Activated T-cell treated with anti-CD3 and anti-CD28 coated beads for 24 hours (primary cell): ENCODE results near the gene ACTR6.
"Not testable (repeated sequence)": the region's sequence is repeated elsewhere in the genome, so short reads cannot be mapped to it uniquely, and the experiment has no call there.

Experiments
- DNase-seq: peaks from one replicate; pipeline ENCODE4 v3.0.0-alpha.2; 2020; ENCODE audit warnings: low read depth

The ACTR6 gene

GRCh38 chr12:100185361-100185894 lies 15.2 kb upstream of the ACTR6 start:
- DNase-seq, result no peak

GRCh38 chr12:100186071-100186470 lies 14.5 kb upstream of the ACTR6 start:
- no peak for DNase-seq

DNA sequence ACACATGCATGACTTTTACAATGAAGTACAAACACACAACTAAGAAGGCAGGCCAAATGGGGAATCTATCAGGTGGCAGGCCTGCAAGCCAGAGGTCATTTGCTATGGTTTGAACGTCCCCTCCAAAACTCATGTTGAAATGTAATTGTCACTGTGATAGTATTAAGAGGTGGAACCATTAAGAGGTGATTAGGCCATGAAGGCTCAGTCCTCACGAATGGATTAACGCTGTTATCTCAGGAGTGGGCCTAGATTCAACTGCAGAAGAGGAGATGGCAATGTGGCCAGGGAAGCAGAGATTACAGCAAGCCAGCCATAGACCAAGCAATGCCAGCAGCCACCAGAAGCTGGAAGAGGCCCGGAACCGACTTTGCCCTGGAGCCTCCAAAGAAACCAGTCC lies 13.5 kb upstream of the ACTR6 start:
- no peak for DNase-seq

DNA sequence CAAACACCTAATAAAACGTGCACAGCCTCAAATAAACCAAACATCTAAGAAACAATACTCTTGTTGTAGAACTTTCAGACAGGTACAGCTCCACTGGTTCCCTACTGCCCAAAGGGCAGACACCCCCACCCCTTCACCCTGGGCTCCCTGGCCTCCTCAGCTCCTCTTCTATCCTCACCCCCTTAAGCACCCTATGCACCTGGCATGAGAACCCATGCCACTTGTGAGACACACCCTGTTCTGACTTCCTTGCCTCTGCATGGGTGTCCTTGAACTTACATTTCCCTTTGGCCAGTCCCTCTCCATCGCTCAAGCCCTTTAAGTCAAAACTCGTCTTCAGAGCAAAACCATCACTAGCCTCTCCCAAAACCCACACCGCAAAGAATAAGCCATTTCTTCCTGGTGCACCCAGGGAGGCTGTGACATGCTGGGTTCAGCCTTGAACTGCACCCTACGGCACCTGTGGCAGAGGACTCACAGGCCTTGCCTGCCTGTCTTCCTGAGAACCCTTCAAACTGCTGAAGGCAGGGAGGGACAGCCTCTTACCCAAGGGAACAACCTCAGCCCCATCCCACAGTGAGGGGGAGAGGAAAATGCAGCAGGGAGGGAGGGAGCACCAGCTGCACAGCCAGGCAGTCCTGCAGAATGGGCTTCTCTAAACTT lies 12.6 kb upstream of the ACTR6 start:
- no peak for DNase-seq

GRCh38 chr12:100188888-100189635 lies 11.6 kb upstream of the ACTR6 start:
- DNase-seq, result not testable (repeated sequence)

DNA sequence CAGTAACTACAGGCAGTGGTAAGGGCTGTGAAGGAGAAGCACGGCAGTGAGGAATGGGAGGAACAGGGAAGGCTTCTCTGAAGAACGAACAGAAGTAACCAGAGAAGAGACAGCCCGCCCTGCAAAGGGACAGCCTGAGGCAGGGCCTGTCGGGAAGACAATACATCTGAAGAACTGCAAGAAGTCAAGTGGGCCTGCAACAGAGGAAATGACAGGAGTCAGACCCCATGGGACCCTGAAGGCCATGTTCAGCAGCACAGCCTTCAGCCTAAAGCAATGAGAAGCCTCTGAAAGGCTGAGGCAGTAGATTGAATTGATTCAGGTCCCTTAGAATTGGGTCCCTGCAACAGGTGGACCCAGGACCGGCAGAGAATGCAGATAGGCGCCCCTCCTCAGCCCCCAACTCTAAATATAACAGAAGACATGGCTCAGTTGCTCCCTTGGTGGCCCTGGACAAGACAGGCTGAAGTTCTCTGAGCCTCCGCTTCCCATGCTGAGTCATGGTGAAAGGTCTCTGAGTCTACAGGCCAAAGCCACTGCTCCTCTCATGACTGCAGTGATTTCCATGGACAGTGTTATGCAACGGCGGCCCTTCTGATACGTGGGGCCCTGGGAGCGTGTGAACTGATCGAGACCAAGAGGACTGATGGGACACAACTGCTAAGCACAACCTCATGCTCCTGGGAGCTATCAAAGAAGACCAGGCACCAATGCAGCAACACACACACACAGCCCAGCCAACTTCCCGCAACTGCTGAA lies 10.8 kb upstream of the ACTR6 start:
- DNase-seq, result no peak

- no peak for DNase-seq
Observed at GRCh38 chr12:100193085-100193484, 7.5 kb upstream of the ACTR6 start.

DNA sequence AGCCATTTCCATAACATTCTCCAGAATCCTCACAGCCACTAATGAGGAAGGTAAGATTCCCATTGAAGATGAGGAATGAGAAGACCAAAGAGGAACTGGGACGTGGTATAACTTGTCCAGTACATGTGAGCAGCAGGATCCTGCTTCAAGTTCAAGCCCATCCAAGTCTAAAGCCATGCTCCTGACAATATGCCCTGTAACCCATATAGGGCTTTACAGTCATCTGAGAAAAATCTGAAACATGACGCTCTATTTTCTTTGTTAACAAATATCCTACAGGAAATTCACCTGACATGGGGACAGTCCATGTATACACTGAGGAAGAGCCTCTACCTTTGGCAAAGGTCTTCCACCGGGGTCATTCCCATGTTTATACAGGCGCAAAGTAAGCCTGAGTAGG lies 3.1 kb upstream of the ACTR6 start:
- no peak for DNase-seq

- no peak for DNase-seq
Observed at GRCh38 chr12:100199023-100199346, 1.6 kb upstream of the ACTR6 start.

GRCh38 chr12:100199347-100200149 lies 1.1 kb upstream of the ACTR6 start:
- peak; percentile 61 for DNase-seq

DNA sequence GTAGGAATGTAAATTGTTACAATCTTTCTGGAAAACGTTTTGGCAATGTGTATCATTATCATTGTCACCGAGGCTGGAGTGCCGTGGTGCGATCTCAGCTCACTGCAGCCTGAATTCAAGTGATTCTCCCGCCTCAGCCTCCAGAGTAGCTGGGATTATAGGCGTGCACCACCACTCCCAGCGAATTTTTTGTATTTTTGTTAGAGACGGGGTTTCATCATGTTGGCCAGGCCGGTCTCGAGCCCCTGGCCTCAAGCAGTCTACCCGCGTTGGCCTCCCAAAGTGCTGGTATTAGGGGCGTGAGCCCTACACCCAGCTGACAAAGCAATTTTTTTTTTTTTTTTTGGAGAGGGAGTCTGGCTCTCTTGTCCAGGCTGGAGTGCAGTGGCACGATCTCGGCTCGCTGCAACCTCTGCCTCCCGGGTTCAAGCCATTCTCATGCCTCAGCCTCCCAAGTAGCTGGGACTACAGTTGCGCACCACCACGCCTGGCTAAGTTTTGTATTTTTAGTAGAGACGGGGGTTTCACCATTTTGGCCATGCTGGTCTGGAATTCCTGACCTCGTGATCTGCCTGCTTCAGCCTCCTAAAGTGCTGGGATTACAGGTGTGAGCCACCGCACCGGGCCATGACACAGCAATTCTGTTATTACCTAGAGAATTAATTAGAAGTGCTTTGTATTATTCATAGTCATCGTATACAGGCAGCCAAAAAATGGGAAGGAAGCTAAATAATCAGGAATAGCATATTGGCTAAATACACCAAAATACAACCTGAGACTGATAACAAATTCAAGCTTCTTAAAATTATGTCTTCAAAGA lies 1.2 kb downstream of the ACTR6 start:
- DNase-seq, result no peak

DNA sequence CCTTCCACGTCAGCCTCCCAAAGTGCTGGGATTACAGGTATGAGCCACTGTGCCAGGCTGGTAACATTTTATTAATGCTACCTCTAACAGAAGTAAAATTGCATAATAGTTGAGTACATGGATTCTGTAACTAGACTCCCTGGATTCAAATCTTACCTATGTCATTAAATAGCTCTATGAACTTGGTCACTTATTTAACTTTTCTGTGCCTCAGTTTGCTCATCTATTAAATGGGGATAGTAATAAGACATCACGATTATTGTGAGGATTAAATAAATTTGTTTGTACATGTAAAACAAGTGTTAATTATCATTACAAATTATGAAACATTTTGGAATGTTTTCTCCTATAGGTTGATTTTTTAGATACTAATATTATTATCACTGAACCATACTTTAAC lies 6.7 kb downstream of the ACTR6 start:
- no peak for DNase-seq

GRCh38 chr12:100208834-100209233 lies 8.2 kb downstream of the ACTR6 start:
- no peak for DNase-seq

DNA sequence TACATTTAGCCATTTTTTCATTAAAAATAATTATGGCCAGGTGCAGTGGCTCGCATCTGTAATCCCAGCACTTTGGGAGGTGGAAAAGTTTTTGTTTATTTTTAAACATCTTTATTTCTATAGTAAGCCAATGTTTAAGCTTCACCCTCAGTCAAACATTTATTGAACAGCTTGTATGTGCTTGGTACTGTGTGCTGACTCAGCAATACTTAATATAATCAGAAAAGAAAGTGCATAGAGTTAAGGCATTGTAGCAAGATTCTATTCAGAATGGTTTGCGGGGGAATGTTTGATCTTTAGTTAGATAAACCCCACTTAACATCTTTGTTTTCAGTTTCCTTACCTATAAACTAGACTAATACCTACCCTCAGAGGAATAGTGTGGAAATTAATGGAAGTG lies 11.1 kb downstream of the ACTR6 start:
- DNase-seq, result no peak

DNA sequence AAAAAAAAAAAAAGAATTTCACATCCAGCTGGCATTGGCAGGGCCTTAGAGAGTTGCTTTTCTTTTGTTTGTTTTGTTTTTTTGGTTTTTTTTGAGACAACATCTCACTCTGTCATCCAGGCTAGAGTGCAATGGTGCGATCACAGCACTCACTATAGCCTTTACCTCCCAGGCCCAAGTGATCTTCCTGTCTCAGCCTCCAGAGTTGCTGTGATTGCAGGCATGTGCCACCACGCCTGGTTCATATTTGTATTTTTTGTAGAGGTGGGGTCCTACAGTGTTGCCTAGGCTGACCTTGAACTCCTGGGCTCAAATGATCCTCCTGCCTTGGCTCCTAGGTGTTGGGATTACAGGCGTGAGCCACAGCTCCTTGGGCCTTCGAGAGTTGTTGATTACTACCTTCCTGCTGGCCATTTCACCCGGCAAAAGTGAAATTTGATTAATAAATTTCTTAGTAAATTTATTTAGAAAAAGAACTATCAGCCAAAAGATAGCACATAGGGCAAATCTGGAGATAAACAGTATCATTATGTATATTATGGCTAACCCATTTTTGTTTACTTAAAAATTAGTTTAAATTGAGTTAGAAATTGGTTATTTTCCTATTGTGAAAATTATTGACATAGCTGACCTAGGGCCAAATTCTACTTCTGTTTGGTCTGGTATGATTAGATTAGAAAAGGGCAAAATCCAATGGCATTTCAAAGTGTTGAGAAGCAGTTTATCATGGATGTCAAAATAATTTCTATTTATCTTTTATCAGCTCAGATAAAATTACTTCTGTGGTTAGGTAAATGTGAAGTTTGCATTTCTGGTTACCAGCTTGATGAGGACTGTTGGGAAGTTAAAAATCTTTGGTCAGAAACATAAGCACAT lies 12.6 kb downstream of the ACTR6 start:
- no peak for DNase-seq

DNA sequence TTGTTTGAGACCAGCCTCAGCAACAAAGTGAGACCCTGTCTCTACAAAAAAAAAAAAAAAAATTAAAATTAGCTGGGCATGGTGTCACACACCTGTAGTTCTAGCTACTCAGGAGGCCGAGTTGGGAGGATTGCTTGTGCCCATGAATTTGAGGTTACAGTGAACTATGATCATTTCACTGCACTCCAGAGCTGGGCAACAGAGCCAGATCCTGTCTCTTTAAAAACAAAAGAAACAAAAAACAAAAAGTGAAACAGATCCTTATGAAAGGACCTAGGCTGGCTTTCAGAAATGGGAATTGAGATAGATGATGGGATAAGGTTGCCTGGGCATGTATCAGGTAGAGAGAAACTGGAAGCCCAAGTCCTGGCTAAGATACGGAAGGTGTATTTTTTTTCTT lies 13.9 kb downstream of the ACTR6 start:
- no peak for DNase-seq

DNA sequence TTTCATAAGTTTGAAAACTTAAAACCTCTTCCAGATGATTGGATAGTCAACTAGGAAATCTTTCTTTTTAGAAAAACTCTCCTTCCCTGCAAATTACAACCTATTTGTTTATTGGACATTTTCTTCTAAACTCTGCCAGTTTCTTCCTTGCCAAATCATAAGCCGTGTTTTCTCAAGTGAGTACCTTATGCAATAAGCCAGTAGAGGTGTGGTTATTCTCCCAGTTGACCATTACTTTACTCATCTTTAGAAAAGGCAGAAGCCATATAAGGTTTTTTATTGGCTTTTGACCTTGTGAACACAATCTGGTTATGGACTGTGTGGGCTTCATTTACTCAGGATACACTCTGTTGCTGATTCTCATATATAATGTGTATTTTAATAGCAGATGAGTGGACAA lies 14.6 kb downstream of the ACTR6 start:
- DNase-seq, result no peak

- no peak for DNase-seq
Observed at GRCh38 chr12:100216337-100216736, 15.7 kb downstream of the ACTR6 start.

GRCh38 chr12:100219328-100220109 lies 18.9 kb downstream of the ACTR6 start:
- no peak for DNase-seq
